ENCODE results near the gene JUND.

The JUND gene

DNA sequence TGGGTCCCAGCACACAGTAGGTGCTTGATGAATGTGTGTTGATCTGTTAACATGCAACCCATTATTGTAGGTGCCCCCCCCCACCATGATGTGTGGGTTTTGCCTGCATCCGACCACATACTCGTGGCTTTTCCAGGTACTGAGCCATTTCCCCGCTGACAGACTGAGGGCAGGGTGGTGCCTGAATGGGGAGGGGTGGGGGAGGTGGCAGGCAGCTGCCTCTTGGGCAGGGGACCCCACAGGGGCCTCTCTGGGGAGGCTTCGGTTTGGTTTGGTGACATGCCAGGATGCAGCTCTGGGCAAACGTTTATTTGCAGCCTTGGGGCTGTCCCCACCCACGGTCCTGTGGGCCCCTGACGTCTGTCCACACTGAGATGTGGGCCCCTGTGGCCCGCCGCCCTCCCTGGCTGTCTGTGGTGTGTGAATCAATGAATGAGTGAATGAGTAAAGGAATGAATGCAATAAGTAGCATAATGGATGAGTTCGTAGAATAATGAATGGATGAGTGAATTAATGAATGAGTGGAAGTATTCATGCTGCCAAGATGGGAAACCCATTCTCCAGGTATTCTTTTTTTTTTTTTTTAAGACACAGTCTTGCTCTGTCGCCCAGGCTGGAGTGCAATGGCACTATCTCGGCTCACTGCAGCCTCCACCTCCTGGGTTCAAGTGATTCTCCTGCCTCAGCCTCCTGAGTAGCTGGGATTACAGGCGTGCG lies 9.0 kb upstream of the JUND start:
- Histone ChIP-seq H3F3A (ENCODE audit: insufficient read depth) (peaks cover 4% of the 10 kb centered on the region; the same call in 1 of the 2 replicates), H3K27ac (ENCODE audit: low read depth, low read length) (no peak overlapping the region), H3K4me3 (ENCODE audit: insufficient read depth, low read length, poor library complexity, severe bottlenecking) (no peak overlapping the region), H3K9me2 (replicated peaks; ENCODE audit: insufficient read depth, low read length) (no peaks in the 10 kb centered on the region), H3K36me3 (ENCODE audit: low read length) (no peaks in the 10 kb centered on the region), H4K20me1 (ENCODE audit: low read depth, low read length) (no peaks in the 10 kb centered on the region), H3K27me3 (ENCODE audit: low read length) (no peaks in the 10 kb centered on the region), H3K79me2 (ENCODE audit: insufficient read depth, low read length) (no peaks in the 10 kb centered on the region), H3K4me2 (ENCODE audit: low read depth, low read length, poor library complexity, severe bottlenecking) (no peak overlapping the region), H2AFZ (ENCODE audit: low read depth, low read length, severe bottlenecking) (no peak overlapping the region), H3K9ac (ENCODE audit: low read length) (no peak overlapping the region), H3K9me3 (ENCODE audit: insufficient read depth, low read length) (no peaks in the 10 kb centered on the region)
- no peak for TF ChIP-seq EZH2phosphoT487 (conservative IDR thresholded peaks at IDR 0.05; ENCODE audit: low read length)
- TF ChIP-seq, protein P1, sequence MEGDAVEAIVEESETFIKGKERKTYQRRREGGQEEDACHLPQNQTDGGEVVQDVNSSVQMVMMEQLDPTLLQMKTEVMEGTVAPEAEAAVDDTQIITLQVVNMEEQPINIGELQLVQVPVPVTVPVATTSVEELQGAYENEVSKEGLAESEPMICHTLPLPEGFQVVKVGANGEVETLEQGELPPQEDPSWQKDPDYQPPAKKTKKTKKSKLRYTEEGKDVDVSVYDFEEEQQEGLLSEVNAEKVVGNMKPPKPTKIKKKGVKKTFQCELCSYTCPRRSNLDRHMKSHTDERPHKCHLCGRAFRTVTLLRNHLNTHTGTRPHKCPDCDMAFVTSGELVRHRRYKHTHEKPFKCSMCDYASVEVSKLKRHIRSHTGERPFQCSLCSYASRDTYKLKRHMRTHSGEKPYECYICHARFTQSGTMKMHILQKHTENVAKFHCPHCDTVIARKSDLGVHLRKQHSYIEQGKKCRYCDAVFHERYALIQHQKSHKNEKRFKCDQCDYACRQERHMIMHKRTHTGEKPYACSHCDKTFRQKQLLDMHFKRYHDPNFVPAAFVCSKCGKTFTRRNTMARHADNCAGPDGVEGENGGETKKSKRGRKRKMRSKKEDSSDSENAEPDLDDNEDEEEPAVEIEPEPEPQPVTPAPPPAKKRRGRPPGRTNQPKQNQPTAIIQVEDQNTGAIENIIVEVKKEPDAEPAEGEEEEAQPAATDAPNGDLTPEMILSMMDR (IDR thresholded peaks at IDR 0.05; ENCODE audit: insufficient read depth, low read length, poor library complexity, severe bottlenecking): no peak

DNA sequence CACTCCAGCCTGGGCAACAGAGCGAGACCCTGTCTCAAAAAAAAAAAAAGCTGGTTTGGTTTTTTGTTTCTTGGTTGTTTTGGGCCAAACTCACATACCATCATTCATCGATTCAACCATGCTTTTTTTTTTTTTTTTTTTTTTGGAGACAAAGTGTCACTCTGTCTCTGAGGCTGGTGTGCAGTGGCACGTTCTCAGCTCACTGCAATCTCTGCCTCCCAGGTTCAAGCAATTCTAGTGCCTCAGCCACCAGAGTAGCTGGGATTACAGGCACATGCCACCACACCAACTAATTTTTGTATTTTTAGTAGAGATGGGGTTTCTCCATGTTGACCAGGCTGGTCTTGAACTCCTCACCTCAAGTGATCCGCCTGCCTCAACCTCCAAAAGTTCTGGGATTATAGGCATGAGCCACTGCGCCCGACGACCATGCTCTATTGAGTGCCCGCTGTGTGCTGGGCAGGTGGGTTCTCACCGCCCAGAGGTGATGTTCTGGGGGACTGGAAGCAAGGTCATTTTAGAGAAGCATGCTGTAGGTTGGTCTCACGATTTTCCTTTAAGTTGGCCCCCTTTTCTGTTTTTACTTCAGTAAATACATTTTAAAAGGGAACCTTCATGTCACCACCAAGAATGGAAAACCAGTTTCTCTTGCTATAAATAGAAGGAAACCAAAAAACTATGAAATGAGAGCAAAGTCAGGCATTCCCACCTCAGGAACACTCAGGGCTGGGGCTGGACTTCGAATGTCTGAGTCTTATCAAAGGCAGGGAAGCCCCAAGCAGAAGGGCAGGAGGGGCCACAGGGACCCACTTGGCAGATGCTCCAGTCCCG lies 8.3 kb upstream of the JUND start:
- Histone ChIP-seq H3K9me3 (ENCODE audit: insufficient read depth, low read length) (no peaks in the 10 kb centered on the region), H3F3A (ENCODE audit: insufficient read depth) (peaks cover 4% of the 10 kb centered on the region; the same call in 1 of the 2 replicates)

DNA sequence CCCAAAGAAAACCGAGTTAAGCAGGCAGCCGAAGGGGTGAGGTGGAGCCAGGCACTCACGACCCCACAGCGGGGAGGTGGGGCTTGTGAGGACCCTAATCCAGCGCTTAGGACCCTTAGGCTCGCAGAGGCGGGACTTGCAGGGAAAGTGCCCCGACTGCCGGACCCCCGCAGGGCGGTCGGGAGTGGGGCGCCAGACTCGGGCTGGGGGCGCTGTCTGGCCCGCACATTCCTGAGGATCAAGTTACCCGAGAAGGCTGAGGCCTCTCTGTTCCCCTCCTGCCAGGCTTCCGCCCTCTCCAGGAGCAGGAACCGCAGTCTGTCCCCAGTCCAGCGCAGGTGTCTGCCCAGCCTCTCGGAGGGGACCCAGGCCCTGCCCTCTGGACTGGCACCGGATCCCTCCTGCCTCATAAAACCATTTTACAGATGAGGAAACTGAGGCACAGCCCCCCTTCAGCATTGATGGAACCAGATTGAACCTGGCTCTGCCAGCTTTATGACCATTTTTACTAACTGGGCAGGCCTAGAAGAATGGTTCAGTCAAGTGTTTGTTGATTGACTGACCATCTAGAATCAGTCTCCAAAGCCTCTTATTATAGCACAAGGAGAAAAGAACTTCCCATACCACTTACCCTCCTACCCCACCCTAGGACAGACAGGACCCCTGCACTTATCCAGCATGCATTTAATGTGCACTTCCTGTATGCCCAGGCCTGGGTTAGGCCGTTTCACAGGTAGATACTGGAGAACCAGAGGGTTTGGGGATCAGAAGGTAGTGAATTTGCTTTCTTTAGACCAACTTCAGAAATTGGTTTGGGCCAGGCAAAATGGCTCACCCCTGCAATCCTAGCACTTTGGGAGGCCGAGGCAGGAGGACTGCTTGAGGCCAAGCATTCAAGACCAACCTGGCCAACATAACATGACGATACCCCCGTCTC lies 6.7 kb upstream of the JUND start:
- Histone ChIP-seq H3K27me3 (ENCODE audit: low read length) (no peaks in the 10 kb centered on the region), H3K9ac (ENCODE audit: low read length) (no peak overlapping the region), H3K36me3 (ENCODE audit: low read length) (no peaks in the 10 kb centered on the region), H4K20me1 (ENCODE audit: low read depth, low read length) (no peaks in the 10 kb centered on the region), H3K4me3 (ENCODE audit: insufficient read depth, low read length, poor library complexity, severe bottlenecking) (no peak overlapping the region), H2AFZ (ENCODE audit: low read depth, low read length, severe bottlenecking) (no peak overlapping the region), H3K79me2 (ENCODE audit: insufficient read depth, low read length) (no peaks in the 10 kb centered on the region), H3K9me2 (replicated peaks; ENCODE audit: insufficient read depth, low read length) (no peaks in the 10 kb centered on the region), H3F3A (ENCODE audit: insufficient read depth) (peaks cover 4% of the 10 kb centered on the region; the same call in 1 of the 2 replicates), H3K9me3 (ENCODE audit: insufficient read depth, low read length) (no peaks in the 10 kb centered on the region), H3K4me2 (ENCODE audit: low read depth, low read length, poor library complexity, severe bottlenecking) (no peak overlapping the region), H3K27ac (ENCODE audit: low read depth, low read length) (no peak overlapping the region)
- TF ChIP-seq, protein P1 (IDR thresholded peaks at IDR 0.05; ENCODE audit: insufficient read depth, low read length, poor library complexity, severe bottlenecking): no peak
- TF ChIP-seq EZH2phosphoT487 (conservative IDR thresholded peaks at IDR 0.05; ENCODE audit: low read length): no peak

More for the DNA sequence above, 8.3 kb upstream of the JUND start:
- Histone ChIP-seq H3K9me2 (replicated peaks; ENCODE audit: insufficient read depth, low read length) (no peaks in the 10 kb centered on the region), H3K9ac (ENCODE audit: low read length) (no peak overlapping the region), H3K36me3 (ENCODE audit: low read length) (no peaks in the 10 kb centered on the region), H3K27me3 (ENCODE audit: low read length) (no peaks in the 10 kb centered on the region), H3K79me2 (ENCODE audit: insufficient read depth, low read length) (no peaks in the 10 kb centered on the region), H3K4me2 (ENCODE audit: low read depth, low read length, poor library complexity, severe bottlenecking) (no peak overlapping the region), H2AFZ (ENCODE audit: low read depth, low read length, severe bottlenecking) (no peak overlapping the region), H4K20me1 (ENCODE audit: low read depth, low read length) (no peaks in the 10 kb centered on the region), H3K4me3 (ENCODE audit: insufficient read depth, low read length, poor library complexity, severe bottlenecking) (no peak overlapping the region), H3K27ac (ENCODE audit: low read depth, low read length) (no peak overlapping the region)
- TF ChIP-seq, protein P1 (IDR thresholded peaks at IDR 0.05; ENCODE audit: insufficient read depth, low read length, poor library complexity, severe bottlenecking): no peak
- no peak for TF ChIP-seq EZH2phosphoT487 (conservative IDR thresholded peaks at IDR 0.05; ENCODE audit: low read length)

Measured in SU-DHL-6 (cell line).